Esophagus squamous epithelium (tissue), 4 donors: ENCODE results near the gene TAGAP.

ENCODE experiments used
- CTCF ChIP-seq, 6 experiments: fragments of 450-650 bp in 4 of 6; fragments of 200-600 bp in 2 of 6; sonication (generic) in 2 of 6; IDR thresholded peaks; one replicate each; pipeline ENCODE4 v1.5.1; 2016 to 2019; ENCODE audit warnings: antibody characterized with exemption in 6 of 6, mild to moderate bottlenecking in 4 of 6, moderate library complexity in 4 of 6
- POLR2A ChIP-seq, 4 donors: fragments of 450-650 bp; IDR thresholded peaks; one replicate each; pipeline ENCODE4 v1.6.1; 2017; ENCODE audit warnings: antibody characterized with exemption in 4 of 4, mild to moderate bottlenecking in 4 of 4, moderate library complexity in 3 of 4

DNA sequence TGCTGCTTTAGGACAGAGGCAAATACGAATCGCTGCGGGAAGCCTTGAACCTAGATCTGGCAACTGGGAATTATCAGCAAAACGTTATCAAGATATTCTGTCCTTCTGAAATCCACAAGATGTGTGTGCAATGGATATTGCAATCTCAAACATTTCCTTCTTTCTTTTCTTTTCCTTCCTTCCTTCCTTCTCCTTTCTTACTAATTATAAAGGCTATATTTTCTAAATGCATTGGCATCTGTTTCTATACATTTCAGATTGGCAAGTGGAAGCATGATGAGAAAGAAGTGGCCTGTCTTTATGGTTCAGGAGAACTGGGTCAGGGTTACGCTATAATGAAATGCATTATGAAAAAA is 2.0 kb downstream of the TAGAP start:
- TF ChIP-seq CTCF (IDR thresholded peaks at IDR 0.05) (no peak), POLR2A (IDR thresholded peaks at IDR 0.05) (no peak)
